Measurements from ENCODE around the gene ABCC3.
A peak's percentile ranks its signal among the peaks of the same experiment; 100 is the strongest.

ABCC3 gene

DNA sequence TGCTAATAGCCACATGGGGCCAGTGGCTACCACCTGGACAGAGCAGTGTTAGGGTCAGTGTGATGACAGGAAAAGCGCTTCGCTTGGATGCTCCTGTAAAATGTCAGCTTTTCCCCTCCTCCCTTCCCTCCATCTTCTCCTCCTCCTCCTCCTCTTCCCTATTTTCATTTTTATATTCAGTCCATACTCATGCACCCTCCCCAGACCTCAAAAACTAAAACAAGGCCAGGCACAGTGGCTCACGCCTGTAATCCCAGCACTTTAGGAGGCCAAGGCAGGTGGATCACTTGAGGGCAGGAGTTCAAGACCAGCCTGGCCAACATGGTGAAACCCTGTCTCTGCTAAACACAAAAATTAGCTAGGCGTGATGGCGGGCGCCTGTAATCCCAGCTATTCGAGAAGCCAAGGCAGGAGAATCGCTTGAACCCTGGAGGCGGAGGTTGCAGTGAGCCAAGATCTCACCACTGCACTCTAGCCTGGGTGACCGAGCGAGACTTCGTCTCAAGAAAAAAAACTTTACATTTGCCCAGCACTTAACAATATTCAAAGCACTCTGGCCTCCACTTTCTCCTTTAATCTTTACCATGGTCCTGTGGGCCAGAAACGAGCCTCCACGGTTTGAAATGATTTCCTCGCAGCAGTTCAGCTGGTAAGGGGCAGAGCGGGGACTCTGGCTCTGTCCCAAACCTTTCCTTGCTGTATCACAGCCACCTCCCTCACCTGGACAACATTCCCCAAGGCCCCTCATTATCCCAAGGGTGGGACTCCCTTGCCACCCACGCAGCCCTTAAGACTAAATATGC lies 51.2 kb downstream of the ABCC3 start:
- no peak for DNase-seq

DNA sequence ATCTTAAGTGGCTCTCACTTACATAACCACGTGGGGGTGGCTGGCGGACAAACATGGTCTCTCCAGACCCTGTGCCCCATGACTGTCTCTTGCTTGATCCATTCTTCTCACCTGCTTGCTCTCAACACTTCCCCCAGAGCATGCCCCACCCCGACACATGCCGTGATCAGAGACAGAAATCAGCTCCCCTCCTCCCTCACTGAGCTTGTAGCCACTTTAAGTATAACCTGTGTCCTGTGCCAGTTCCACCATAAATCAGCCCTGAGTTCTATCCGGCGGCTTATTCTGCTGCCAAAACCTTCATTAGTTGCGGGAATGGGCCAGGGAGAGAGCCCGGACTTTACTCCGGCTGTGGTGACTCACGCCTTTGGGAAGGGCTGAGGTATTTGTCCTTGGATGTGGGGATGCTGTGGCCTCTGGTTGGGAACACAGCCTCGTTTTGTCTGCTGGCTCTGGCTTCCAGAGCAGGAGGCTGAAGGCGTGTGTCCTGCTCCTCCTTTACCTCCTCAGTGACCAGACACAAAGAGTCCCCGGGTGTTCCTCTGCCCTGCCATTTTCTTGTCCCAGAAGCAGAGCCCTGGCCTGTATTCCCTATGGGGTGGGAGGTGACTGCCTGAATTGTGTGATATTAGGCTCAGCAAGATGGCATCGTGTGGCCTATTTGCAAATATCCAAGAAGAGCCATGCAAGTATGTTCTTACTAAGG lies 52.0 kb downstream of the ABCC3 start:
- no peak for DNase-seq

DNA sequence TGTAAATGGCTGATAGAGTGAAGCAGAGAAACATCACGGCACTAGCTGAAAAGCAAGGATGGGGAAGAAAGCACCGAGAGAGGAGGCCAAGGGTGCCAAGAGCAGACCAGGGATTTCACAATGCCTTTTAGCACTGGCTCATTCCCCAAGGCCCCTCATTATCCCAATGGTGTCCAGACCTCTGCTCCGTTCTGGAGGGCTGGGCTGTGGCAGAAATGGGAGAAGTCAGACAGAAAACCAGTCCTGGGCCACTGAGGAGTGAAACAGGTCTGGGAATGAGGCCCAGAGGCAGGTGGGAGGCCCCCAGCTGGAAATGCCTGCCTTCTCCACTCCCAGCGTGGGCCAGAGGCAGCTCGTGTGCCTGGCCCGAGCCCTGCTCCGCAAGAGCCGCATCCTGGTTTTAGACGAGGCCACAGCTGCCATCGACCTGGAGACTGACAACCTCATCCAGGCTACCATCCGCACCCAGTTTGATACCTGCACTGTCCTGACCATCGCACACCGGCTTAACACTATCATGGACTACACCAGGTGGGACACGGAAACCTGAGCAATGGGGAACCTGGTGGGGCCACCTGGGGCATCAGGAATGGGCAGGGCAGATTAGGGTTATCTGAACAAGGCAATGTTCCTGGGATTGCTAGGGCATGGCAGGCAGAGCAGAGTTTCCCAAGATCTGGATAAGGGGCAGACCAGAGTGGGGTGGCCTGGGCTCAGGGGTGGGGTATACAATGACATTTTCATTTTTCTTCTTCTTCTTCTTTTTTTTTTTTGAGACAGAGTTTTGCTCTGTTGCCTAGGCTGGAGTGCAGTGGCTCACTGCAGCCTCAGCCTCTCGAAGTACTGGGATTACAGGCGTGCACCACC lies 52.8 kb downstream of the ABCC3 start:
- no peak for DNase-seq

DNA sequence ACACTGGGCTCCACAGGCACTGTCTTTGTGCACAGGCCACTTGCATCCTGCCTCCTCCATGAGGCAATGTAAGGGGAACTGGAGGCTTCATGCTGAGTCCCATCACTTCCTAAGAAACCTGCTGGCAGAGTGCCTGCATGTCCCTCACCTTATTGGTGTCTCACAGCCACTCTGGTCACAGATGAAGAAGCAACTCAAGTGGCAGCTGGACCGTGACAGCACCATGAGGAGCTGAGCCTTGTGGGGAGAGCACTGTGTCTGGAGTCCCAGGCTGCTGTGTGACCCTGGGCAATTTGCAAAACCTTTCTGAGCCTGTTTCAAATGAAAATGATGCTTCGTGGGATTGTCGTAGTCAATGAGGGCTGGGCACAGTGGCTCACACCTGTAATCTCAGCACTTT lies 53.6 kb downstream of the ABCC3 start:
- no peak for DNase-seq

DNA sequence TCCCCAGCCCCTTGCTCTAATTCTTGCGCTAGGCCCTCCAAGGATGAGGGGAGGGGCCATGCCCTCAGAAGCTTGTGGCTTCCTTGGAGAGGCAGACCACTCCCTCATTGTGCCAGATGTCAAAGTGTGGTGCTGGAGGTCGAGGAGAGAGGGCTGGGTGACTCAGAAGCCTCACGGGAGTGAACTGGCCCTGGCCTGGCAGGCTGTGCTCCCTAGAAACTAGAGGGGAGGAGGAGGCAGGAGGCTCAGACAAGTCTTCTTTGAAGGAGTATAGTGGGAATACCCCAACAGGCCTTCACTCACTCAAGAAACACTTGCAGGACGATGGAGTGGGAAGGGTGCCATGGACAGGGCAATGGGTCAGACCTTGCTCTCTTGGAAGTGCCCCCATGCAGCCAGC lies 54.6 kb downstream of the ABCC3 start:
- no peak for DNase-seq

DNA sequence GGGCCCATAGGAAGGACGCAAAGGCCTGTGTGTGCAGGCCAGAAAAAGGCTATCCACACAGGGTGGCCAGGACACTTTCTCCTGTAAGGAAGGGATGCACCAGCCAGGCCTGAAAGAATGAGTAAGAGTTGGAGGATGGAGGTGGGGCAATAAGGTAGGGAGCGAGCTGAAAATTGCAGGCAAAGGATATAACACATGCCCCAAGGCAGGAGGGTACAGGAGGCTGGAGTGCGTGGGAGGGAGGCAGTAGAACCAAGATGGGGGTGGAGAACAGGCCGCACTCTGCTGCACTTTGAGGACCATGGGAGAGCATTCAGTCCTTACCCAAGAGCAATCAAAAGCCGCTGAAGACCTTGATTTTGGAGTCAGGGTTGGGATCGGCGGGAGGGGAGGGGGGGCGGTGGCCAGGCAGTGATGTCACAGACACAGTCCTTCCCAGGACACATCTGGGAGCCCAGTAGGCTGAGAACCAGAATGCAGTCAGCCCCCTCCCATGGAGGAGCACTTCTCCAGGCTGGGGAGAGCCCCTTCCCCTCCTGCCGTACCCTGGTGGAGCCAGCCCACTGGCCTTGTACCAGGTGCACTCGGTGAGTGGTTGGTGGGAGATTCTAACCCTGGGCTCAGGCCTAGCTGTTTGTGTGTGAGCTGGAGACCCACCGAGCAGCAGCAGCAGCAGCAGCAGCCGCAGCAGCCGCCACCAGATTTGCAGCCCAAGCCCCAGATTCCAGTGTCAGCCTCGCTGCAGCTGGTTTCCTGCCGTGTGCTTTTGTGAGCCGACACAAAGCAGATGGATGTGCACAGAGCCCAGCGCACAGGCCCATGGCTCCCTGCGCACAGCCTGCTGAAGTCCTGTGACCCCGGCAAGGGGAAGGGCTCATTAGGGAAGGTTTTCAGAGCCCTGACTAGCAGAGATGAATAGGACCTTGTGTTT lies 55.5 kb downstream of the ABCC3 start:
- DNase-seq: no peak

DNA sequence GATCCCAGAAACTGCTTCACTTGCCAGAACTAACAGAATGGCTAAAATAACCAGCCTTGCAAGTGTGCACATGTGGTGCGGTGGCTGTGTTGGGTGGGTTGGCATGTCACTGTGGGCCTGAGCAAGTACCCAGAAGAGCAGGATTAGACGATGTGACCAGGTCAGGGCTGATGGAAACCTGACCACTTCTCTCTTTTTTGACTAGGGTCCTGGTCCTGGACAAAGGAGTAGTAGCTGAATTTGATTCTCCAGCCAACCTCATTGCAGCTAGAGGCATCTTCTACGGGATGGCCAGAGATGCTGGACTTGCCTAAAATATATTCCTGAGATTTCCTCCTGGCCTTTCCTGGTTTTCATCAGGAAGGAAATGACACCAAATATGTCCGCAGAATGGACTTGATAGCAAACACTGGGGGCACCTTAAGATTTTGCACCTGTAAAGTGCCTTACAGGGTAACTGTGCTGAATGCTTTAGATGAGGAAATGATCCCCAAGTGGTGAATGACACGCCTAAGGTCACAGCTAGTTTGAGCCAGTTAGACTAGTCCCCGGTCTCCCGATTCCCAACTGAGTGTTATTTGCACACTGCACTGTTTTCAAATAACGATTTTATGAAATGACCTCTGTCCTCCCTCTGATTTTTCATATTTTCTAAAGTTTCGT lies 56.3 kb downstream of the ABCC3 start:
- no peak for DNase-seq

DNA sequence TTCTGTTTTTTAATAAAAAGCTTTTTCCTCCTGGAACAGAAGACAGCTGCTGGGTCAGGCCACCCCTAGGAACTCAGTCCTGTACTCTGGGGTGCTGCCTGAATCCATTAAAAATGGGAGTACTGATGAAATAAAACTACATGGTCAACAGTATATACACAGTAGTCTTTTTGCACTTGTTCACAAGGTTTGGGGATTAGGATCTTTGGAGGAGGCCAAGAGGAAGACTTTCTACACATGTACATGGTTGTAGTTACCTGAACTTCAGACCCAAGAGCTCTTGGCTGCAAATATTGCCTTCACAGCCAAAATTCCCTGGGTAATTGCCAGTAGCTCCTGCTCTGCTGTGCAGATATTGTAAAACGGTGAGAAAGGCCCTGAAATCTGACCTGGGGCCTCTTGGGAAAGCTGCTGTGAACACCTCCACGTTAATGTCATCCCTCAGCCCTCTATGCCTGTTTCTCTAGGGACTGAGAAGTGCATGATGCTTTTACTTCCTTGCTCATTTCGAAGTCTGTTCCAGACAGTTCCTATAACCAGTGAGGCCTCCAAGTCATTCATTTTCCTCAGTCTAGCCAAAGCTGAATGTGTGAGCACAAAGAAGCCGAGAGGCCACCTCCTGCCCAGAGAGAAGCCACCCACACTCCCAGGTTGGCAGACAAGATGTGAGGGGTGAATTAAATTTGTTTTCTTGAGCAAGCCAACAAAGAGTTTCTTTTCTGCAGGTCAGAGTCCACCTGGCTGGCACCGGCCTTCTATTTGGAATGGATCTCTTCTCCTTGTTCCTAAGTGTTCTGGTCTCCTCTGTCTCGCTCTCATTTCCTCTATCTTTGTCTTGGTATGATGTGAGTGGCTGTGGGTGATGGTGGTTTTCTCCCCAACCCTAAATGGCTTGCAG lies 57.1 kb downstream of the ABCC3 start:
- DNase-seq: no peak

DNA sequence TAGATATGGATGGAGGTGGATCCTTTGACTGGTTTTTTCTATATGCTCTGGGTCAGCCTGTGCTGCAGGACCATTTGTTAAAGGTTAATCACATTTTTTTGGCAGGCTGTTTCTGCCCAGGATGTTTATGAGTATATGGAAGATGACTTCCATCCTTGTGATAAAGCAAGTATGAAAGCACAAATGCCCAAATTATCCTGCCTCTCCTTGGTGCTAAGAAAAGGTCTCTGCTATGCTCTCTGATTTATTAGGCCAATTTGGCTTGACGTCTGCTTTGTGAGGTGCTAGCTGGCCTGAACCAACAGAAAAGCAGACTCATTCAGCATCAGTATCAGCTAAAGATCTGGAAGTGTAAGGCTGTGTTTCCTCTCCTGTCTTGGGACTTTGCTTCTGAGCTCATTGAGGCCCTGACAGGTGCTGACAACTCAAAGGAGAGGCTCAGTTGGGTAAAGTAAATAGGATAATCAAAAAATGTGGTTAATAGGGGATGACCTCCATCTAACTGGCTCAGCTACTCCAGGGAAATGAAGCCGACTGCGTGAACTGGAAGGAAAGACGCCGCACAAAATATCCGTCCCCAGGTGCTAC lies 57.9 kb downstream of the ABCC3 start:
- no peak for DNase-seq

DNA sequence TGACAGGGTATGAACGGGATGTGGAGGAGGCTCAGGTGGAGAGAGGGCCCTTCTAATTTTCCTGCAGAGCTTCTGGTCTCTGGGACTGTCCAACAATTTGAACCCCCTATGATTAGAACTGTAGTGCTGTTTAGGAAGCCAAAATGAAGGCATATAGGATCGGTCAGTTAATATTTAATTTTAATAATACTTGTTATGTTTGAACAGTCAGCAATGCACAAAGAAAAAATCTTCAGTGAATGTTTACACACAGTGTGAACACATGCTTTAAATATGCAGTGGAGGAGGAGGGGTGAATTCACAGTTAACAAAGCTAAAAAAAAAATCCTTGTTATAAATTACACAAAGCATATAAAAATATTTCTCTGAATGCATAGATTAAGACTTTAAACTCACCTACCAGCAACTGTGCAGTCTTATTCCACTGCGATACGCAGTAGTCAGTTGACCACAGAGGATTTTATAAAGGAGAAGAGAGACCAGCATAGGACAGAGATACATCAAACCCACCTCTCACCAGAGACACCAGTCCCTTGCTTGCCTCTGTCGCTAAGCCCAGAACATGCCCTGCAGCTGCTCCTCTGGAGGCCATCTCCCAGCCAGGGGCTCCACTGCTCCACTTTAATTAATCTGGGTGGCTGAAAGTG lies 58.5 kb downstream of the ABCC3 start:
- no peak for DNase-seq

DNA sequence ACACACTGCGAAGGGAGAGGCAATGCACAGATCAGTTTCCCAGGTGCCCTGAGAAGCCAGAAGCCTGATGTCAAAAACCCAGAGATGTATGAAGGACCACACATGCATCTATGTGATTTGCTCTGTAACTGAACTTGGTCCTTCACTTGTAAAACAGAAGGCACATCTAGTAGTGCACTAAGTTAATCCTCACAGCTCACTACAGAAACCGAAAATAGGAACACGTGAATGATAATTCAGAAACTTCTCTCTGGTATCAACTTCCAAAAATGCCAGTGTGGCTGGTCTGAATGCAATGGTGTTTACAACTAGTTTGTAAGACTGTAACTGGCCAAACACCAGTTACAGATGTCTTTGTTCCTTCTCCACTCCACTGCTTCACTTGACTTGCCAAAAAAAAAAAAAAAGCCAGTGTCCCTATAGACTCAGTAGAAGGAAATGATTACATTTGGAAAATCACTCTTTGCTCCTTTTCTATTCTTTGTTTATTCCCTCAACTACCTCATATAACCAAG lies 61.7 kb downstream of the ABCC3 start:
- DNase-seq: no peak

DNA sequence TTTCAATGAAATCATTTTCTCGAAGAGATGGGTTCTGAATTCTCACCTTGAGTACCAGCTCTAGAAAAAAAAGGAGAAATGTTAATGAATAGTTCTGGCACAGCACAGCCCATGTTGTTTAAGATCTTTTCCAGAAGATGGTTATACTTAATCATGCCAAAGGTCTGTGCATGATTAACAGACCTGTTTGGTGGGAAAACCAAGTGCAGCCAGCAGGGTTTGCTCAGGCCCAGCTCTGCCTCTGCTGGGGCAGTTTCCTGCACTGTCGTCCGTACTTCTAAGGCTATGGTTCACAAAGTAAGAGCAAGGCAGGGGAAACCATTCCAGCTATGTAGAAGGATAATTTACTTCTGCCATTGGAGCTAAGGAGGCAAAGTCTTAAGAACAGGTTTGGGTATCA lies 62.4 kb downstream of the ABCC3 start:
- no peak for DNase-seq

DNA sequence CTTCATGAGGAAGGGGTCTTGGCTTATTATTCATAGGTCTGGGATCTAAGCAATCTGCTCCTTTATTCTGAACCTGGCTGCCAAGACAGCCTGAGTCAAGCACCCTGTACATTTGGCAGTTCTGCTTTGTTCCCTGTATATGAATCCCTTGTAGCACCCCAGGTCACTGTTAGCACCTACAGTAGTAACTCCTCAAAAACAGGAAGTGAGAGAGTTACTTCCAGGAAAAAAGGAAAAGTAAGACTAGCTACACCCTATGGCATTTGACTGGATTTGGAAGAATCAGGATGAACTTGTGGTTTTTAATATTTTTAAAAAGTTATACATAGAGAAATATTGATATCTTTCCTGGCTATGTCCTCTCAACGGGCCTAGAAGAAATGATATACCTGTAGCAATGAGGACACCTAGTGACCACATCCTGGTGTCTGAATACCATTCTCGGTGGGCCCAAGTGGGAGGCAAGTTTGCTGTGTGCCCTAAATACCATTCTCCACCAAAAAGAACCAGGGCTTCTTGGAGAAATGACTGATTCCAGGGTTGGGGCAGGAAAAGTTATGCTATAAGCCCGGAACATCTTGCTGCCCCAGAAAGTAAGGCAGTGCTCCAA lies 63.1 kb downstream of the ABCC3 start:
- no peak for DNase-seq

DNA sequence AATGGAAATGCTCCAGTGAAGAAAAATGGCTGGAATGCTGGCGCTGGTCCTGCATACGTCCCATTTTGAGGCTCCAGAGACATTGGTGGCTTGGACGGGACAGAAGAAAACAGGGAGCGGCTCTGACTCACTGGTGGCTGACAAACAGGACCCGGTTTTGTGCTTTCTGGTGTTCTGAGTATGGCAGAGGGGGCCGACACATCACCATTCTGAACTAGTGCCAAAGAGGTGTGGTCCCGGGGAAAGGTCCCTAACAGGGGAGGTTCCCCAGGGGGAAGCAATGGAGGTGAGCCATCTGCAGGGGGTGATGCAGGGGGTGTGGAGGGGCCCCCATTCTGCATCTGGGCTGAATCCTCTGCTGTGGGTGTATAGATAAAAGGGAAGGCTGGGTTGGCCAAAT lies 64.7 kb downstream of the ABCC3 start:
- no peak for DNase-seq

DNA sequence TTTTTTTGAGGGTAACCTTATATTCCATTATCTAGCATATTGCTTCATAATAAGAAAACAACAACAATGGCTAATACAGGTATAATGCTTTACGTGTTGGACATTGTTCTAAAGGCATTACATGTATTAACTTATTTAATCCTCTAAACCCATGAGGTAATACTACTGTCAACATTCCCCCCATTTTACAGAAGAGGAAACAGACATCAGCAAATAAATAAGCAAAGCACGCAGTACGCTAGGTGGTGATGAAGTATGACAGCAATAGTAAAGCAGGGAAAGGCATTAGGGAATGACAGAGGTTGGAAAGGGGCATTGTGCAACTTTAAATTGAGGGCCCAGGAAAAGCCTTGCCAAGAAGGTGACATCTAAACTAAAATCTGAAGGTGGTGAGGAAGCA lies 68.5 kb downstream of the ABCC3 start:
- no peak for DNase-seq

DNA sequence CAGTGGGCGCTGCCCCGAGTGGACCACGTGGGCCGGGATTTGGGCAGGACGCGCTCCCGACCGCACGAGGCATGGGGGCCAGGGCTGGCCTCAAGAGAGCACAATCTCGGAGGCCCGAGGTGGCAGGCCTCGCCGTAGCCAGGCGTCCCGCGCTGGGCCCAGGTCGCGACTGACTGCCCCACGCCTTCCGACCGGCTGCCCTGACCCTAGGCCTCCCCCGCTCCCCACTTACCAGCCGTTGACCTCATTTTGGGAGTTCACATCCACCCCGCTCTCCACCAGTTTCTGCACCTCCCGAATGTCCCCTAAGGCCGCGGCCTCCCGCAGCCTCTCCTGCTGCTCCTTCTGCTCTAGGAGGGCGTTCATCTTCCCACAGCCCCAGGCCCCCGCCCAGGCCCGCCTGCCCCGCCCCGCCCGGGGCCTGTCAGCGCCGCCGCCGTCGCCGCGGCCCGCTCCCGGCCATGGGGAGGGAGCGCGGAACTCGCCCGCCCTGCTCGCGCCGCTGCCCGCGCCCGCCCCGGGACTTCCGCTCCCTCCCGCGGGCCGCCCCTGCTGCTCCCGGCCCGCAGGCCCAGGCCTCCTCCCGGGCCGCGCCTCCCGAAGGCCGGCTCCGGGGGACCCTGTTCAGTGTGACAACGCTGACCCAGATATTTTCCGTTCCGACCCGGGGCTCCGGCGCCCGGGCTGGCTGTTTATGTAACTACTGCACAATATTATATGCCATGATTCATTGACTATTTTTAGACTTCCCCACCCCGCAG lies 72.8 kb downstream of the ABCC3 start, which contains the start of gene ANKRD40:
ANKRD40 (minus strand) TSS at position 626 of the 761 bp plus-strand sequence; CDS start at position 366, 260 bp downstream.
- DNase-seq: peak; percentile 94

DNA sequence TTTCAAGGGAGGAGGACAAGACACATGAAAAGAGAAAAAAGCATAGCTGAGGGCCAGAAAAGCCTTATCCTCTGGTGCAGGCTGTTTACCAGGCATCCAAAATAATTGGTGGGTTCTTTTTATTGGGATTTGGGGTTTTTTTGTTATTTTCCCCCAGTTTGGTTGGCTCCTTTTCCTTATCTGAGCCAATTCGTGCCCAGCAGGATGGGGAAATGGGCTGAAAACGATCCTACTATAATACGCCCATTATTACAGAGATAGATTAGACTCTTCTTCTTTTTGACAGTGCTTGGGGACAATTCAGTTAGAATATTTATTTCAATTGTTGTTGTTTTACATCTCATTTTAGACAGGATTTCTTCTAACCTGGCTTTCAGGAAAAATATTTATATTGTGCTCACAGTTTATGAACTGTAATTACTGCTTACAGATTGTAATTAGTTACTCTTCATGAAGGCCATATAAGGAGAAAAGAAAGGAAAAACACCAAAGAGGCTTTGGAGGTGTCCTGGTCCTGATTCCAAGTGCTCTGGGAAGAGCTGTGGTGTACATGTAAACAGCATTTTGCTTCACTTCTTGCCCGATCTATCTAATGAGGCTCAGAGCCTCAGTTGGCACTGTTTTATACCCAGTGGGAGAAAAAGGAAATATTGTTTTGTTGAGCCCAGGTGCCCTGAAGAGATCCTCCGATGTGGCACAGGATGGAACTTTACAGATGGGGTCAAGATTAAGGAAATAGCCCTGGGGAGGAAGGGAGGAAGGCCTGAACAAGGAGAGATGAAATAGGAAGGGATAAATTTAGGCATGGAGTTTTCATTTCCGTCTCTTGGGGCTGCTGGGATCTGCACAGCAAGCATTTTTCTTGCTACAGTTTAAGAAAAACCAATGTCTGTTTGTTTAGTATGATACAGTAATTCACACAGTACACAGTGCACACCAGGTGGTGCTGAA lies 73.6 kb downstream of the ABCC3 start:
- no peak for DNase-seq
